Left renal cortex interstitium (tissue), 4 donors: ENCODE results near the gene NMNAT3. TPM values are rescaled to one million over a fixed set of nuclear protein-coding genes. Genes with fewer than 3 reads are reported as not detected.
"Not testable (repeated sequence)": the region's sequence is repeated elsewhere in the genome, so short reads cannot be mapped to it uniquely, and the experiment has no call there.

ENCODE experiments used
- DNase-seq, 4 donors: peaks; one replicate each; pipeline ENCODE4 v3.0.0-alpha.2; 2013; ENCODE audit warnings: low read depth in 4 of 4, low spot score in 2 of 4, missing footprints in 1 of 4
- polyA plus RNA-seq, 4 donors: library from polyadenylated mRNA; unstranded; fragments of 120-200 nt; gene quantifications; one replicate each; pipeline ENCODE4 v1.2.1, GENCODE V29; 2013; ENCODE audit not compliant: insufficient read length in 4 of 4

NMNAT3 gene
- polyA plus RNA-seq, 4 donors, result 8.2 to 10.8 (median 9.6) TPM

- DNase-seq, result no peak
Measured at GRCh38 chr3:139586420-139587017, 91.3 kb downstream of the NMNAT3 start.

DNA sequence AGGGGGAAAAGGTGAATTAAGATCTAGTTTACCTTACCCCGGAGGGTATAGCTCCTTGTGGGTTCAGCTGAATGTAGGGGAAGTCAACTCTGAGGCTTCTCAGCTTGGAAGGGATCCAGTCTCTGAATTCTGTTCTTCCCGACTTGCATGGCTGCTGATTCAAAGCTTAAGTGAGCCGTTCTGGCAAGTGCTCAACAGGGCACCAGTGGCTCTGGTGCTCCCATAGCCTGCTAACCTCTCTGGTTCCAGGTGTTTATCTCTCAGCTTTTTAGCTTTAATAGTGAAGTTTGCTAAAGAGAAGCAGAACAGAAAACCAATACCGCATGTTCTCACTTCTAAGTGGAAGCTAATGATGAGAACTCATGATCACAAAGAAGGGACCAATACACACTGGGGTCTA is 92.0 kb downstream of the NMNAT3 start:
- DNase-seq, result no peak

DNA sequence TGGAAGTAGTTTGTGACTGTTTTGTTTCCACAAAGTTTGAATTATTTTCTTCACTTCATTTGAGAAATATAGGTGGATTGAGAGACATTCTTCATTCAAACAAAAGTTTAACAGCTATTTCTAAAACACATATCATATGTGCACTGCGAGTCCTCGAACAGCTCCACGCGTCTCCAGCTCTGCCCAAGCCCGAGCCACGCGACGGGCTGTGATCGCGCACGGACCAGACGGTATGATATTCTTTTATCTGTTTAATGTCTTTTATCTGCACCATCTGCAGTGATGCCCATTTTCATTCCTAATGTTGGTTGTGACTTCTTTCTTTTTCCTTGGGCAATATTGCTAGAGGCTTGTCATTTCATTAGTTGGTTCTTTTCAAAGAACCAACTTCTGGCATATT is 94.1 kb downstream of the NMNAT3 start:
- not testable (repeated sequence) for DNase-seq

- DNase-seq, result no peak
Measured at GRCh38 chr3:139578783-139579182, 99.0 kb downstream of the NMNAT3 start.

GRCh38 chr3:139577909-139578308 is 99.9 kb downstream of the NMNAT3 start:
- no peak for DNase-seq

- no peak for DNase-seq
Measured at GRCh38 chr3:139577346-139577745, 100.4 kb downstream of the NMNAT3 start.

DNA sequence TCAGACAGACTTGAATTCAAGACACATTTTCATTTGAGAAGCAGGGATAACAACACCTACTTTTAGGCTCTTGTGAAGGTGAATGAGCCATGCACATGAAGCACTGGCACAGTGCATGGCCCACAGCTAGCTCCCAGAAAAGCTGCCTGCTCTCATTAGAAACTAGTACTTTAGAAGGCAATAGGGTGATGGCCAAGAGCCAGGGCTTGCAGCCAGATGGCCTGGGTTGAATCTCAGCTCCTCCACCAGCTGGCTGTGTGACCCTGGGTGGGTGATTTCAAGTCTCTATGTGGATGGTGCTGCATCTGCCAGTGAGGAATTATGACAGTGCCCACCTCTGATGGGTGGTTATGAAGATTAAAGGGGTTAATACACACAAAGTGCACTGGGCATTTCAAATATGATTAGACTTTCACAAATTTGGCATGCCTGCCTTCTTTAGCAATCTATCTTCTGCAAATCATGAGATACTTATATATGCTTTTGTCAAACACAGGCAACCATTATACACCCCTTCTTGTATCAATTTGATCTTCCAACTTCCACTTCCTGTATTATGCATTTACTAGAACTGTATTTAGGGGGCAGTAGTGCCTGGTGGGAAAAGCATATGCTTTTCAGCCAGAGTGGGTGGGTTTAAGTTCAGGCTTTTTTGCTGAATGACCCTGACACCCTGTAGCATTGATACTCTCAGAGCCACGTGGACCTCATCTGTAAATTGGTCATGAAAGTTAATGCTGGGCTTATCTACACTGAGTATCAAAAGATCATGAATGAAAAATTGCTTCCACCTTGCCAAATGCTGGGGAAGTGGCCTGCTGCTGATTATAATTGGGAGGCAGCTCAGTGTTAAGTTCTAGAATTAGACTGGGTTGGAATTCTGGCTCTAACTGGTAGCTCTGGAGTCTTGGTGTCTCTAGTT is 103.5 kb downstream of the NMNAT3 start:
- DNase-seq, result no peak

- no peak for DNase-seq
Measured at GRCh38 chr3:139572847-139573672, 104.7 kb downstream of the NMNAT3 start.

- no peak for DNase-seq
Measured at GRCh38 chr3:139571711-139572110, 106.1 kb downstream of the NMNAT3 start.

DNA sequence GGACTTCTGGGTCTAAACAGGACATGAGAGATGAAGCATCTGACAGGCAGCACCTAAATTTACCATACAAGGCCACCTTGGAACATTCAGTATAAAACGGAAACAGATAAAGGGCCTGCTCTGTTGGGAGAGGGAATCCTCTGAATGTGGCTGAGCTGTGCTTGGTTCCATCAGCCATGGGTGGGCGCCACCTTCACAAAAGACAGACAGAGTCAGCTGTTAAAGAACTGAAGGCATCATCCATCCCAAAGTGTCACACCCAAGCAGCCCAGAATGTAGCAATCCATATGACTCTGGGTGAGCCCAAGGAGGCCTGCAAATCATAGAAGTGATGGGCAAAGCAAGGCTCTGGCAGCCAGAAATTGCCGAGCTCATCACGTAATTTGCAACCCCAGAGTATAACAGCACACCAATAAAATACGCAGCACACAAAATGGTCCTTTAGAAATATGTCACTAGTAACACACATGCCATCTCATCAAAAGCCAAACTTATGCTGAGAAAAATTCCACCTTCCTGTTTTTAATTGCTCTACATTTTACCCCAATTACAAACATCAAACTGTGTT is 113.4 kb downstream of the NMNAT3 start:
- DNase-seq, result no peak

DNA sequence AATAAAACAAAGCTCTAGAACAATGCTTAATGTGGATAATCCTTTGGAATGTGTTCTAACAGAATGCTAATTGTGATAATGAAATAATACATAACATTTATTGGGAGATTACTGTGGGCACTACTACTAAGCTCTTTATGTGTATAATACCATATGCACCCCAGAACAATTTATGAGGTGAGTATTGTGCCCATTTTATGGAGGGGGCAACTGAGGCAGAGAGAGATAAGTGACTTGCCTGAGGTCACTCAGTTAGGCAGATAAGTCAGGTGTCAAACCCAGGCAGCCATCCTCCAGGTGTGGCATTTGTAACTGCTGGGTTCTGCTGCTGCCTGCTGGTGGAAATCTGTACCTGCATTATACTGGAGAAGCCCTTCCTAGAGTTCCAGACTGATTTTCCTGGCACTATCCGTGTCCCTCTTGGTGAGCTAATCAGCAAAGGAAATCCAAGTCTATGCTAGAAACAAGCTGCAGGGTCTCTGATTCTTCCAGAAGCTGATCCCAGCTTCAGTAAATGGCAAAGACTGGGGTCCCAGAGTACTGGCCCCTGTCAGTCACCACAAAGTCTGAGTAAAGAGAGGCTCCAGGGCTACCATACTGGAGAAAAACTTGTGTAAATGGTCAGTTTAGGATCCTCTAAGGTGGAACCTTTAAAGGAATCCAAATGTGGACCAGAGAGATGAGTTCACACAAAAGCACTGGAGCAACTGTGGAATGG is 115.7 kb downstream of the NMNAT3 start:
- DNase-seq, result no peak

DNA sequence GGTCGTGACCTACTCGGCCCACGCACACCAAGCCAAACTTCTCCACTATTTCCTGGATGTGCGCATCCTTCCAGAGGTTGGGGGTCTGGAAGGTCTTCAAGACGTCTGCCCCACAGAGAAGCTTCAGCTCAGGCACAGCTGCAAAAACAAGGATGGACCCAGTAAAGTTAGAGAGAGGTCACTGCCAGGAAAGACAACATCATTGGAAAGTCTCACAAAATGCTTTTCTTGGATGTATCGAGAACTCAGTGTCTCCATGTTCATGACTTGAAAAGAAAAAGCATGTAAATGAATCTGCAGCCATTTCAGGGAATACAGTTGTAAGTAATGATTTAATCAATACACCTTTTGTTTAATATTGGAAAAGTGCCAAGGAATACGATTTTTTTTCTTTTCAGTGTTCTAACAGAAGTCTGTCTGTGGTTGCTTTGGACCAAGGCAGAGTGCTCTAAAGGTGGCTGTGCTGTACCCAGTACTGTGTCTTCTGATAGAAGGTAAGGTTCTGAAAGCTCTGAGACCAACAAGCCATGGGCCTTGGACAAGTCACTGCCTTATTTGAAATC is 116.4 kb downstream of the NMNAT3 start:
- no peak for DNase-seq

DNA sequence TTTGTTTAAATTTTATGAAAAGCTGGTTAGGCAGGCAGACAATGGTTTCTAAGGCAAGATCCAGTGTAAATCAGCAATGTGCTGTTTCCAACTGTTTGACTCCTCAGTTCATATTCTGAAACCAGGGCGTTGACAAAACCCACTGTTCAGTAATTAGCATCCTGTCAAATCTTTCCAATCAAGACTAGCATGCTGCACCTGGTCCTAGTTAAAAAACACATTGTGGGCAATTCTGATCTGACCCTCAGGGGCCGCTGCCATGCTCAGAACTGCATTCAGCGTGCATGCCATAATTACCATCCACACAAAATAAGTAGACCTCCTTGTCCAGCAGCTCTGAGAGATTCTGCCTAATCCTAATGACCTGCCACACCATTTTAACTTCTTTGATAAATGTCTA is 117.4 kb downstream of the NMNAT3 start:
- DNase-seq, result no peak

- no peak for DNase-seq
Measured at GRCh38 chr3:139559541-139559940, 118.2 kb downstream of the NMNAT3 start.

GRCh38 chr3:139558351-139559266 is 119.2 kb downstream of the NMNAT3 start:
- DNase-seq, result no peak

DNA sequence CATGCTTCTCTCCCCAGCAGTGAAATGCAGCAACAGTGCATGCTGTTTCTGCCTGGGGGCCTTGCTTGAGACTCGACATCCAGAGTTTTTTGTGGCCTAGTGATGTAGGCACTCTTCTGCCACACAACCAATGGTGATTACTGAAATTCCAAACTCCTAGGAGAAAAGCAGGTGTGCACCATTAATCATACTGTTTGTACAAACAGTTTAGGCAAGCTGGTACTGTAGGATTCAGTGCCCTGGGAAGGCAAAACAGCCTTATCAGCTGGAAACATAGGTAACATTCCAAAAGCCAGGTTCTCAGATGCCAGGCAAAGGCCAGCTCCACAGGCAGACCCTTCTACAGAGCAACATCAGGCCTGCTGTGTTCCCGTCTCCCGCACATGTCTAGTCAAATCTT is 120.7 kb downstream of the NMNAT3 start:
- DNase-seq, result no peak

- peak in 1 of 4 donors; percentile 54 for DNase-seq
Measured at GRCh38 chr3:139555249-139555648, 122.5 kb downstream of the NMNAT3 start.

- DNase-seq, result no peak
Measured at GRCh38 chr3:139554628-139555027, 123.1 kb downstream of the NMNAT3 start.
